Neural cell (in vitro differentiated cells): ENCODE measurements around the gene GAB2. TPM values are rescaled to one million over a fixed set of nuclear protein-coding genes. Genes with fewer than 3 reads are reported as not detected.

Experiments
- H2AFZ ChIP-seq: fragments of 200-600, 300-800 bp; sonication (generic), shearing (Covaris generic); 2 replicates; pipeline ENCODE4 v1.6.0; 2014; ENCODE audit warnings: low read depth, mild to moderate bottlenecking, antibody characterized with exemption, low read length, moderate library complexity
- H3F3A ChIP-seq: fragments of 200-600 bp; shearing (Covaris generic); 2 replicates; pipeline ENCODE4 v1.6.1; 2016; ENCODE audit warnings: mild to moderate bottlenecking, moderate library complexity, mixed read lengths, antibody characterized with exemption, low read length; ENCODE audit not compliant: insufficient read depth, poor library complexity, severe bottlenecking
- H3K27ac ChIP-seq: fragments of 200-600, 300-800 bp; sonication (generic), shearing (Covaris generic); 2 replicates; pipeline ENCODE4 v1.5.1; 2014; ENCODE audit warnings: mild to moderate bottlenecking, low read length, moderate library complexity
- H3K27me3 ChIP-seq: fragments of 300-800, 200-600 bp; sonication (generic), shearing (Covaris generic); 2 replicates; pipeline ENCODE4 v1.6.0; 2014; ENCODE audit warnings: mild to moderate bottlenecking, low read depth, low read length, moderate library complexity; ENCODE audit not compliant: insufficient read depth
- H3K36me3 ChIP-seq: fragments of 300-800, 200-600 bp; sonication (generic), shearing (Covaris generic); 2 replicates; pipeline ENCODE4 v1.5.1; 2014; ENCODE audit warnings: mild to moderate bottlenecking, antibody characterized with exemption, low read length, moderate library complexity; ENCODE audit not compliant: insufficient read depth
- H3K4me2 ChIP-seq: fragments of 300-800, 200-600 bp; sonication (generic), shearing (Covaris generic); 2 replicates; pipeline ENCODE4 v1.6.0; 2014; ENCODE audit warnings: mild to moderate bottlenecking, low read length
- H3K4me3 ChIP-seq: fragments of 300-800, 200-600 bp; sonication (generic), shearing (Covaris generic); 2 replicates; pipeline ENCODE4 v1.5.1; 2014; ENCODE audit warnings: mild to moderate bottlenecking, low read length, moderate library complexity
- H3K79me2 ChIP-seq: fragments of 200-600 bp; shearing (Covaris generic); replicated peaks from 2 replicates; pipeline ENCODE4 v1.6.0; 2014; ENCODE audit warnings: mild to moderate bottlenecking, low read length, moderate library complexity; ENCODE audit not compliant: insufficient read depth
- H3K9ac ChIP-seq: fragments of 300-800, 200-600 bp; sonication (generic), shearing (Covaris generic); 2 replicates; pipeline ENCODE4 v1.6.1; 2016; ENCODE audit warnings: mild to moderate bottlenecking, low read length, mixed read lengths
- H3K9me2 ChIP-seq: fragments of 200-600 bp; shearing (Covaris generic); 2 replicates; pipeline ENCODE4 v1.6.1; 2016; ENCODE audit warnings: mild to moderate bottlenecking, low read length, mixed read lengths; ENCODE audit not compliant: insufficient read depth
- H3K9me3 ChIP-seq: fragments of 200-600, 300-800 bp; sonication (generic), shearing (Covaris generic); 2 replicates; pipeline ENCODE4 v1.6.1; 2016; ENCODE audit warnings: mild to moderate bottlenecking, mixed run types, low read length, moderate library complexity, mixed read lengths
- H4K20me1 ChIP-seq: fragments of 200-600 bp; shearing (Covaris generic); 2 replicates; pipeline ENCODE4 v1.6.1; 2016; ENCODE audit warnings: mild to moderate bottlenecking, mixed run types; ENCODE audit not compliant: insufficient read depth
- EP300 ChIP-seq: fragments of 450-650 bp; conservative IDR thresholded peaks from 2 replicates; pipeline ENCODE4 v1.6.1; 2014; ENCODE audit warnings: antibody characterized with exemption, mild to moderate bottlenecking, moderate library complexity; ENCODE audit not compliant: poor library complexity, severe bottlenecking
- EZH2 ChIP-seq: fragments of 200-600, 300-800 bp; shearing (Covaris generic), sonication (generic); IDR thresholded peaks from 2 replicates; pipeline ENCODE4 v1.6.1; 2014; ENCODE audit warnings: antibody characterized with exemption, low read length, borderline replicate concordance, mild to moderate bottlenecking; ENCODE audit not compliant: insufficient read depth, poor library complexity, severe bottlenecking
- MXI1 ChIP-seq: fragments of 450-650 bp; conservative IDR thresholded peaks from 2 replicates; pipeline ENCODE4 v1.6.1; 2014; ENCODE audit warnings: antibody characterized with exemption, mild to moderate bottlenecking; ENCODE audit not compliant: poor library complexity, severe bottlenecking
- POLR2AphosphoS5 ChIP-seq: IDR thresholded peaks from 2 replicates; pipeline ENCODE4 v1.6.1; 2012
- RAD21 ChIP-seq: fragments of 450-650 bp; conservative IDR thresholded peaks from 2 replicates; pipeline ENCODE4 v1.6.1; 2014; ENCODE audit warnings: antibody characterized with exemption, mild to moderate bottlenecking, moderate library complexity
- SMC3 ChIP-seq: fragments of 450-650 bp; conservative IDR thresholded peaks from 2 replicates; pipeline ENCODE4 v1.6.1; 2014; ENCODE audit warnings: antibody characterized with exemption, mild to moderate bottlenecking, moderate library complexity; ENCODE audit not compliant: poor library complexity
- TAF1 ChIP-seq: IDR thresholded peaks from 2 replicates; pipeline ENCODE4 v1.6.1; 2012; ENCODE audit warnings: low read depth
- polyA plus RNA-seq: library from polyadenylated mRNA; depleted of rRNA; stranded (reverse); fragments of >200 nt; gene quantifications from 2 replicates; pipeline ENCODE4 v1.2.3, GENCODE V29; 2014
- TF ChIP-seq, protein P1 (sequence below): fragments of 450-650 bp; IDR thresholded peaks from 2 replicates; pipeline ENCODE4 v1.5.1; 2014; ENCODE audit warnings: antibody characterized with exemption, mild to moderate bottlenecking, moderate library complexity; ENCODE audit not compliant: poor library complexity, severe bottlenecking
- TF ChIP-seq, protein P2 (sequence below): IDR thresholded peaks from 2 replicates; pipeline ENCODE4 v1.6.1; 2012; ENCODE audit warnings: borderline replicate concordance

Gene GAB2
- polyA plus RNA-seq, 1 donor from 2014 or later, result 21.9 TPM

DNA sequence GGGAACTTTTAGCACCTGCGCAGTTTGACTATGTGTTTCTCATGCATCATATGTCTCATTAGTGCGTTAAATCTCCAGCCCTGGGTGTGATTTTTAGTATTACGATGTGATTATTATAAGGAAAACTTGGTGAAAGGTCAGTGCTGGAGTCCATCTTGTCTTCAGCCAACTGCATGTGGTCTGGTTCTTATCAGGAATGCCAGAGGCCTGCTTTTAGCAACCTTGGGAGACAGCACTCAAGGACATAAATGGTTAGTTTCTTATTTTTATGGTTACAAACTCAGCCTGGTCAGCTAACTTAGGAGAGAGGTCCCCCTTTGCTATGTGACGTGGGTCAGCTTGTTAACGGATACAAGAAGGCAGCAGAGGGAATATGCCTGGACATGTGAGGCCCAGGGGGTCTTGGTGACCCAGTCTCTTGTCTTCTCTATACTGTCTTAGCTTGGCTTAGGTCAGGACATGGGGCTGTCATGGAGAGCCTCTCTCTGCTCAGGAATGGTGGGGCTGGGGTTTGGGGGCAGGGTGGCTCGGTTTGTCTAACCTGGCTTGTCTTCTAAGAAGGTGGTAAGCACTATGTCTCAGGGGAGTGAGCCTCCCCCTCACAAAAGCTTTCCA, 250.7 kb downstream of the GAB2 start:
- Histone ChIP-seq H3F3A (no peaks in the 10 kb centered on the region), H3K36me3 (no peaks in the 10 kb centered on the region), H4K20me1 (no peaks in the 10 kb centered on the region), H3K79me2 (no peaks in the 10 kb centered on the region), H2AFZ (no peak overlapping the region), H3K9ac (no peak overlapping the region), H3K27me3 (no peaks in the 10 kb centered on the region), H3K4me3 (no peak overlapping the region), H3K4me2 (no peak overlapping the region), H3K27ac (no peak overlapping the region), H3K9me3 (no peaks in the 10 kb centered on the region), H3K9me2 (no peaks in the 10 kb centered on the region)
- TF ChIP-seq SMC3 (no peak), MXI1 (no peak), EZH2 (no peak), RAD21 (no peak), POLR2AphosphoS5 (no peak), TAF1 (no peak), EP300 (no peak)
- TF ChIP-seq, protein P1, sequence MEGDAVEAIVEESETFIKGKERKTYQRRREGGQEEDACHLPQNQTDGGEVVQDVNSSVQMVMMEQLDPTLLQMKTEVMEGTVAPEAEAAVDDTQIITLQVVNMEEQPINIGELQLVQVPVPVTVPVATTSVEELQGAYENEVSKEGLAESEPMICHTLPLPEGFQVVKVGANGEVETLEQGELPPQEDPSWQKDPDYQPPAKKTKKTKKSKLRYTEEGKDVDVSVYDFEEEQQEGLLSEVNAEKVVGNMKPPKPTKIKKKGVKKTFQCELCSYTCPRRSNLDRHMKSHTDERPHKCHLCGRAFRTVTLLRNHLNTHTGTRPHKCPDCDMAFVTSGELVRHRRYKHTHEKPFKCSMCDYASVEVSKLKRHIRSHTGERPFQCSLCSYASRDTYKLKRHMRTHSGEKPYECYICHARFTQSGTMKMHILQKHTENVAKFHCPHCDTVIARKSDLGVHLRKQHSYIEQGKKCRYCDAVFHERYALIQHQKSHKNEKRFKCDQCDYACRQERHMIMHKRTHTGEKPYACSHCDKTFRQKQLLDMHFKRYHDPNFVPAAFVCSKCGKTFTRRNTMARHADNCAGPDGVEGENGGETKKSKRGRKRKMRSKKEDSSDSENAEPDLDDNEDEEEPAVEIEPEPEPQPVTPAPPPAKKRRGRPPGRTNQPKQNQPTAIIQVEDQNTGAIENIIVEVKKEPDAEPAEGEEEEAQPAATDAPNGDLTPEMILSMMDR, result no peak
- TF ChIP-seq, protein P2, sequence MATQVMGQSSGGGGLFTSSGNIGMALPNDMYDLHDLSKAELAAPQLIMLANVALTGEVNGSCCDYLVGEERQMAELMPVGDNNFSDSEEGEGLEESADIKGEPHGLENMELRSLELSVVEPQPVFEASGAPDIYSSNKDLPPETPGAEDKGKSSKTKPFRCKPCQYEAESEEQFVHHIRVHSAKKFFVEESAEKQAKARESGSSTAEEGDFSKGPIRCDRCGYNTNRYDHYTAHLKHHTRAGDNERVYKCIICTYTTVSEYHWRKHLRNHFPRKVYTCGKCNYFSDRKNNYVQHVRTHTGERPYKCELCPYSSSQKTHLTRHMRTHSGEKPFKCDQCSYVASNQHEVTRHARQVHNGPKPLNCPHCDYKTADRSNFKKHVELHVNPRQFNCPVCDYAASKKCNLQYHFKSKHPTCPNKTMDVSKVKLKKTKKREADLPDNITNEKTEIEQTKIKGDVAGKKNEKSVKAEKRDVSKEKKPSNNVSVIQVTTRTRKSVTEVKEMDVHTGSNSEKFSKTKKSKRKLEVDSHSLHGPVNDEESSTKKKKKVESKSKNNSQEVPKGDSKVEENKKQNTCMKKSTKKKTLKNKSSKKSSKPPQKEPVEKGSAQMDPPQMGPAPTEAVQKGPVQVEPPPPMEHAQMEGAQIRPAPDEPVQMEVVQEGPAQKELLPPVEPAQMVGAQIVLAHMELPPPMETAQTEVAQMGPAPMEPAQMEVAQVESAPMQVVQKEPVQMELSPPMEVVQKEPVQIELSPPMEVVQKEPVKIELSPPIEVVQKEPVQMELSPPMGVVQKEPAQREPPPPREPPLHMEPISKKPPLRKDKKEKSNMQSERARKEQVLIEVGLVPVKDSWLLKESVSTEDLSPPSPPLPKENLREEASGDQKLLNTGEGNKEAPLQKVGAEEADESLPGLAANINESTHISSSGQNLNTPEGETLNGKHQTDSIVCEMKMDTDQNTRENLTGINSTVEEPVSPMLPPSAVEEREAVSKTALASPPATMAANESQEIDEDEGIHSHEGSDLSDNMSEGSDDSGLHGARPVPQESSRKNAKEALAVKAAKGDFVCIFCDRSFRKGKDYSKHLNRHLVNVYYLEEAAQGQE, result no peak

Other genes starting within 250 kb of the GAB2 start
- gene KCTD21, start 229.2 kb downstream of the GAB2 start, polyA plus RNA-seq, result 1.2 and 1.4 TPM in 2 replicates
- gene USP35, start 228.9 kb downstream of the GAB2 start, polyA plus RNA-seq, result 12.9 and 13.9 TPM in 2 replicates
- gene NARS2, start 157.0 kb upstream of the GAB2 start, polyA plus RNA-seq, result 39.6 and 47.8 TPM in 2 replicates